ENCODE measurements around the gene BPIFB3.

GRCh38 chr20:33093582-33093981, 39.9 kb downstream of the BPIFB3 start:
- TF ChIP-seq CTCF (IDR thresholded peaks at IDR 0.05) (no peak), POLR2A (IDR thresholded peaks at IDR 0.05) (no peak), EP300 (IDR thresholded peaks at IDR 0.05) (no peak)
